ENCODE data around the gene PARD6G.
A peak's percentile ranks its signal among the peaks of the same experiment; 100 is the strongest.
"Not testable (repeated sequence)": the region's sequence is repeated elsewhere in the genome, so short reads cannot be mapped to it uniquely, and the experiment has no call there.

The PARD6G gene

GRCh38 chr18:80241919-80242777 lies 5.2 kb downstream of the PARD6G start:
- no peak for DNase-seq (ENCODE audit: low spot score)
- no peak for FAIRE-seq

- DNase-seq (ENCODE audit: low spot score) (no peak), FAIRE-seq (no peak)
Measured at GRCh38 chr18:80239830-80240229, 7.5 kb downstream of the PARD6G start.

GRCh38 chr18:80238651-80239260 lies 8.6 kb downstream of the PARD6G start:
- FAIRE-seq (no peak), DNase-seq (ENCODE audit: low spot score) (no peak)

DNA sequence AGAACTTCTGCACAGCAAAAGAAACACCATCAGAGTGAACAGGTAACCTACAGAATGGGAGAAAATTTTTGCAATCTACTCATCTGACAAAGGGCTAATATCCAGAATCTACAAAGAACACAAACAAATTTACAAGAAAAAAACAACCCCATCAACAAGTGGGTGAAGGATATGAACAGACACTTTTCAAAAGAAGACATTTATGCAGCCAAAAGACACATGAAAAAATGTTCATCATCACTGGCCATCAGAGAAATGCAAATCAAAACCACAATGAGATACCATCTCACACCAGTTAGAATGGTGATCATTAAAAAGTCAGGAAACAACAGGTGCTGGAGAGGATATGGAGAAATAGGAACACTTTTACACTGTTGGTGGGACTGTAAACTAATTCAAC lies 9.8 kb downstream of the PARD6G start:
- not testable (repeated sequence) for FAIRE-seq; DNase-seq (ENCODE audit: low spot score)

DNA sequence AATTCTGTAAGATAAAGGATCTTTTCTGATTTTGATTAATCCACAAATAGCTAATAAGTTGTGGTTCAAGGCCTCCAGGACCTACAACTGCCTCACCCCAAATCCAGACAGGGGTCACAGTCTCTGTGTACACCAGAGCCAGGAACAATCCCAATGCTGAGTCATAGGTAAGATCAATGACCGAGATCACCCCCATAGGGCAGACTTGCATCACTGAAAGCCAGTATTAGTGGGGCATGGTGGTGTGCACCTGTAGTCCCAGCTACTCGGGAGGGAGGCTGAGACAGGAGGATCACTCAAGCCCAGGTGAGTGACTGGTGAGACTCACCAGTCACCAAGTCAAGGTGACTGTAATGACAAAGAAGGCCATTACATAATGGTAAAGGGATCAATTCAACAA lies 12.9 kb downstream of the PARD6G start:
- no peak for DNase-seq (ENCODE audit: low spot score)
- peak; percentile 17 for FAIRE-seq

GRCh38 chr18:80233899-80234298 lies 13.4 kb downstream of the PARD6G start:
- FAIRE-seq = peak; percentile 67
- DNase-seq (ENCODE audit: low spot score) = peak; percentile 2

DNA sequence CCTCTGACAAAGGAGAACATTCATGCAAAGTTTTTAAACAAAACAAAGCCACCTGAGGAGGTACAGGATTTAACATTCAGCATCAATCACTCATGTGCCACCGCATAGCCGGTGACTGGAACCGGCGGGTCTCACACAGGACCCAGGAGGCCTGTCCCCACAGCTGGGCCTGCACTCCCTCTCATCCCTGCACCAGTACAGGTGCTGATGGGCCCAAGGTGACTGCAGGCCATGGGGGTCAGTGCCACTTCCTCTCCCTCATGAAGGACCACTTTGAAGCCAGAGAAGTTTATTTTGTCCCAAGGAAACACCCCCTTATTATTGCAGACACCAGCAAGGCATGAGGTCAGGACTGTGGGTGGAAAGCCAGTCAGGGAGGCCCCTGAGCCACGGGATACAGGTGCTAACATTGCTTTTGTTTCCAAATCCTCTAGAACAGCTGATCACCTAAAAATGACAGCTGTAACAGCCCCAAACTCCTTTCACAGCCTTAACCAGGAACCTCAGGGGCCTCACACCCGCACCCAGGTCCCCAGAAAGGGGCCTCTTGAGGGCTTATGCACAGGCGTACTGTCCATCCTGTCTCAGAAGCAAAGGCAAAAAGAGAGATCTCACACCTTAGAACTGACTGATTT lies 14.0 kb downstream of the PARD6G start:
- DNase-seq (ENCODE audit: low spot score) (no peak), FAIRE-seq (peak; percentile 72)

- FAIRE-seq (no peak), DNase-seq (ENCODE audit: low spot score) (no peak)
Measured at GRCh38 chr18:80232710-80233109, 14.6 kb downstream of the PARD6G start.

GRCh38 chr18:80232030-80232429 lies 15.3 kb downstream of the PARD6G start:
- FAIRE-seq (no peak), DNase-seq (ENCODE audit: low spot score) (no peak)

GRCh38 chr18:80231616-80232015 lies 15.7 kb downstream of the PARD6G start:
- peak; percentile 56 for FAIRE-seq

GRCh38 chr18:80231151-80231550 lies 16.2 kb downstream of the PARD6G start:
- FAIRE-seq (no peak), DNase-seq (ENCODE audit: low spot score) (peak; percentile 4)

More at GRCh38 chr18:80231616-80232015, 15.7 kb downstream of the PARD6G start:
- no peak for DNase-seq (ENCODE audit: low spot score)

DNA sequence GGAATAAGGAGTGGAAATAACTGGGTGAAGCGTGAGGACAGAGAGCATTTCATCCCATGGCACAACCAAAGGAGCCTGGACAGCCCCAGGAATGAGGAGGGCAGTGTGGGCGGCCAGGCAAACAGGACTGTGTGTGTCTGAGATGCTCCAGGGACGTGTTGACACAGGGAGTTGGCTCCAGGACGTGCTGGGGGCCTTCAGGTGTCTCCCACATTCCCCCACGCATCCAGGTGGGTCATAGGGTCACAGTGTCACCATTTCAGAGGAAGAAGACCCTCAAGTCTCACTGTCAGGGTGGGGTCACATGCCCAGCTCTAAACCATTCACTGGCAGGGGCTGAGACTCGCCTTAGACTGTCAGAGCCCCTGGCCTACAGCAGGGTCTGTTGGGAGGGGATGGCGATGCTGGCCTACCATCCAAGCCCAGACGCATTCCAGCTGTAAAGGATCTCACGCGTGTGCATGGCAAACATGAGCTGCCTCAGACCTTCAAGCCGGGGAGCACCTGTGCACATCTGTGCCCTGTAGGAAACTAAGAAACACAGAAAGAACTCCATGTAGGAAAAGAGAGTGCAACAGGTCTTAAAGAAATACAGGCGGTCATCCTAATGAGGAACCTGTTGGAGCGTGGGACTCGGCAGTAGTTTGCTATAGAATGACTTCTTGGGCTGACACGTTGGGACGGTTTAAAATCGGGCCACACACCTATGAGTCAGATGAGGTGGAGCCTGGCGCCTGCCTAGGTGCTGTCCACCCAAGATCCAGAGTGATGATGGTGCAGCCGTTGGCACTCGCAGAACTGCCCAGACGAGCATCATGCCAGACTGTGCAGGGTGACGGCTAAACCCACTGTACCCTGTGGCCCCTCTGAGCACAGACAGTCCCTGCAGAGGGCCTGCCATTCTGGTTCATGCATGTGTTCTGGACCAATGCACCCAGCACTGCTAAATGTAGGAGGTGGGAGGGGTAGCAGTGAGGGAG lies 17.3 kb downstream of the PARD6G start:
- FAIRE-seq (peak; percentile 77), DNase-seq (ENCODE audit: low spot score) (no peak)

DNA sequence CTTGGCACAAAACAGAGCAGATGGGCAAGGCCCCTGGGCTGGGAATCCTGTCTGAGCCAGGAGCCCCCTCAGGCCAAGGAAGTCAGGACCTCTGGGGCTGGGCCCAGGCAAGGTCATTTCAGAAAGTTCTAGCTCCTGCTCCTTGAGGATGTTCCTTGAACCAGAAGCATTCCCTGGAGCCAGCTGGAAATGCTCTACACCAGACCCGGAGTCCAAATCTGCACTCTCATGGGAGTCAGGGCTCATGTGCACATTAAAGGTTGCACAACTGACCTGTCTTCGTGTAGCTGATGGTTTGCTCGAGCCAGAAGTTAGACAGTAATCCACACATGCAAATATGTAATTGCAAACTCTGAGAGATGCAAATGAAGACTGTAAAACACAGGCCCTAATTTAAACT lies 18.0 kb downstream of the PARD6G start:
- DNase-seq (ENCODE audit: low spot score) = no peak
- FAIRE-seq = no peak

- FAIRE-seq (no peak), DNase-seq (ENCODE audit: low spot score) (no peak)
Measured at GRCh38 chr18:80228051-80228848, 19.1 kb downstream of the PARD6G start.

- DNase-seq (ENCODE audit: low spot score) (no peak), FAIRE-seq (no peak)
Measured at GRCh38 chr18:80227472-80227871, 19.8 kb downstream of the PARD6G start.

DNA sequence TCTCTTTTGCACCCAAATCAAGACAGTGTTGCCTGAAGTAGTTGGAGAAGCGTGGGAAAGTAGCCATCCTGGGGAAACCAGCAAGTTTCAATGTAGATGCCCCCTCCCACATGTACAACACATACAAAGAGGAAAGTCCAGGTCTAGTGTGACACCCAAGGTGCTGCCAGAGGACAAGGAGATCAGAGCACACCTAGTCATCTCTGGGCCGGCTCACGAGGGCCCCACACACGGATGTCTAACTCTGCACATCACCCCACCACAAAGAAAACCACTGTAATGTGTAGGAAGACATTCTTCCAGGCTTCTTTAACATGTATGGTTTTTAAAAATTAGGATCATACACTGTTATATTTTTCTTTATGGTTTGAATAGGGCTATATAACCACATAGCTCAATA lies 21.6 kb downstream of the PARD6G start:
- peak; percentile 6 for DNase-seq (ENCODE audit: low spot score)
- FAIRE-seq = no peak

GRCh38 chr18:80223581-80224148 lies 23.6 kb downstream of the PARD6G start:
- DNase-seq (ENCODE audit: low spot score) (no peak), FAIRE-seq (no peak)

DNA sequence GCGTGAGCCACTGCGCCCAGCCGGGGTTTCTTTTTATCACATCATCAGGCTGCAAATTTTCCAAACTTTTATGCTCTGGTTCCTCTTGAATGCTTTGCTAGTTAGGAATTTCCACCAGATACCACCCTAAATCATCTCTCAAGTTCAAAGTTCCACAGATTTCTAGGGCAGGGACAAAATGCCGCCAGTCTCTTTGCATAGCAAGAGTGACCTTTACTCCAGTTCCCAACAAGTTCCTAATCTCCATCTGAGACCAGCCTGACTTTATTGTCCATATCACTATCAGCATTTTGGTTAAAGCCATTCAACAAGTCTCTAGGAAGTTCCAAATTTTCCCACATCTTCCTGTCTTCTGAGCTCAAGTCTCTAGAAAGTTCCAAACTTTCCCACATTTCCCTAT lies 27.8 kb downstream of the PARD6G start:
- FAIRE-seq; DNase-seq (ENCODE audit: low spot score): not testable (repeated sequence)

- DNase-seq (ENCODE audit: low spot score) (no peak), FAIRE-seq (peak; percentile 53)
Measured at GRCh38 chr18:80218341-80219227, 28.7 kb downstream of the PARD6G start.
